Glutamatergic neuron (in vitro differentiated cells): ENCODE results near the gene GPR34. TPM values are rescaled to one million over a fixed set of nuclear protein-coding genes. Genes with fewer than 3 reads are reported as not detected.

Experiments
- DNase-seq: peaks from one replicate; pipeline ENCODE4 v3.0.0; 2022
- H3K27ac Mint-ChIP-seq: one replicate; pipeline ENCODE4 v1.8.0; 2020; ENCODE audit warnings: mild to moderate bottlenecking, mixed read lengths, inconsistent platforms; ENCODE audit not compliant: unreplicated experiment
- H3K27me3 Mint-ChIP-seq: one replicate; pipeline ENCODE4 v1.8.0; 2020; ENCODE audit warnings: mild to moderate bottlenecking, moderate library complexity, mixed read lengths, inconsistent platforms; ENCODE audit not compliant: unreplicated experiment
- H3K36me3 Mint-ChIP-seq: one replicate; pipeline ENCODE4 v1.8.0; 2020; ENCODE audit warnings: mild to moderate bottlenecking, mixed read lengths, inconsistent platforms; ENCODE audit not compliant: unreplicated experiment
- H3K4me1 Mint-ChIP-seq: one replicate; pipeline ENCODE4 v1.8.0; 2020; ENCODE audit warnings: mild to moderate bottlenecking, low read depth, mixed read lengths, inconsistent platforms; ENCODE audit not compliant: unreplicated experiment
- H3K4me3 Mint-ChIP-seq: one replicate; pipeline ENCODE4 v1.8.0; 2020; ENCODE audit warnings: mild to moderate bottlenecking, mixed read lengths, inconsistent platforms; ENCODE audit not compliant: unreplicated experiment
- H3K9me3 Mint-ChIP-seq: one replicate; pipeline ENCODE4 v1.8.0; 2020; ENCODE audit warnings: mild to moderate bottlenecking, moderate library complexity, mixed read lengths, inconsistent platforms; ENCODE audit not compliant: unreplicated experiment
- CTCF ChIP-seq: fragments of 200-600 bp; sonication (generic); IDR thresholded peaks from one replicate; pipeline ENCODE4 v1.5.0; 2021; ENCODE audit not compliant: partially characterized antibody, unreplicated experiment
- total RNA-seq: library from RNA; stranded (reverse); fragmentation: NEBNext Ultra II Directional; extraction: Animal tissue kit (Norgen Biotek cat#: 25700); gene quantifications from one replicate; pipeline ENCODE4 v1.2.1, GENCODE V29; 2021; ENCODE audit not compliant: unreplicated experiment

Gene GPR34
- total RNA-seq, 1 donor from 2014 or later = not detected

GRCh38 chrX:41677183-41678060 lies 11.4 kb upstream of the GPR34 start:
- DNase-seq = no peak
- H3K4me1 Mint-ChIP-seq = no peaks in the 10 kb centered on the region
- TF ChIP-seq CTCF = no peak
- H3K4me3 Mint-ChIP-seq = no peak overlapping the region
- H3K27ac Mint-ChIP-seq = no peak overlapping the region
- H3K36me3 Mint-ChIP-seq = no peaks in the 10 kb centered on the region
- peaks cover 1% of the 10 kb centered on the region for H3K9me3 Mint-ChIP-seq
- no peaks in the 10 kb centered on the region for H3K27me3 Mint-ChIP-seq

- no peaks in the 10 kb centered on the region for H3K27me3 Mint-ChIP-seq
- no peak overlapping the region for H3K27ac Mint-ChIP-seq
- no peaks in the 10 kb centered on the region for H3K9me3 Mint-ChIP-seq
These were observed 4.6 kb upstream of the GPR34 start for GRCh38 chrX:41684138-41684537.

GRCh38 chrX:41684940-41685339 lies 3.8 kb upstream of the GPR34 start:
- Mint-ChIP-seq H3K4me3 (no peak overlapping the region), H3K9me3 (no peaks in the 10 kb centered on the region), H3K27ac (no peak overlapping the region), H3K36me3 (no peaks in the 10 kb centered on the region), H3K27me3 (no peaks in the 10 kb centered on the region), H3K4me1 (no peaks in the 10 kb centered on the region)
- DNase-seq = no peak
- no peak for TF ChIP-seq CTCF

More at GRCh38 chrX:41684138-41684537, 4.6 kb upstream of the GPR34 start:
- H3K36me3 Mint-ChIP-seq = no peaks in the 10 kb centered on the region
- TF ChIP-seq CTCF = no peak
- DNase-seq = no peak
- no peaks in the 10 kb centered on the region for H3K4me1 Mint-ChIP-seq
- H3K4me3 Mint-ChIP-seq = no peak overlapping the region

GRCh38 chrX:41686788-41687187 lies 2.0 kb upstream of the GPR34 start:
- no peak for TF ChIP-seq CTCF
- DNase-seq = no peak
- no peaks in the 10 kb centered on the region for H3K9me3 Mint-ChIP-seq
- H3K4me1 Mint-ChIP-seq = no peaks in the 10 kb centered on the region
- no peak overlapping the region for H3K4me3 Mint-ChIP-seq
- no peaks in the 10 kb centered on the region for H3K36me3 Mint-ChIP-seq
- no peaks in the 10 kb centered on the region for H3K27me3 Mint-ChIP-seq
- no peak overlapping the region for H3K27ac Mint-ChIP-seq

- H3K9me3 Mint-ChIP-seq = no peaks in the 10 kb centered on the region
- H3K27me3 Mint-ChIP-seq = no peaks in the 10 kb centered on the region
- DNase-seq = no peak
- no peak overlapping the region for H3K27ac Mint-ChIP-seq
- no peaks in the 10 kb centered on the region for H3K36me3 Mint-ChIP-seq
- no peak for TF ChIP-seq CTCF
- H3K4me3 Mint-ChIP-seq = no peak overlapping the region
- H3K4me1 Mint-ChIP-seq = peaks cover 4% of the 10 kb centered on the region
These were observed 617 bp upstream of the GPR34 start for GRCh38 chrX:41688156-41688555.
